Measurements from ENCODE around the gene MTCH1. TPM values are rescaled to one million over a fixed set of nuclear protein-coding genes. Genes with fewer than 3 reads are reported as not detected.

Gene MTCH1
- total RNA-seq, 1 donor from 2014 or later: 120 TPM

DNA sequence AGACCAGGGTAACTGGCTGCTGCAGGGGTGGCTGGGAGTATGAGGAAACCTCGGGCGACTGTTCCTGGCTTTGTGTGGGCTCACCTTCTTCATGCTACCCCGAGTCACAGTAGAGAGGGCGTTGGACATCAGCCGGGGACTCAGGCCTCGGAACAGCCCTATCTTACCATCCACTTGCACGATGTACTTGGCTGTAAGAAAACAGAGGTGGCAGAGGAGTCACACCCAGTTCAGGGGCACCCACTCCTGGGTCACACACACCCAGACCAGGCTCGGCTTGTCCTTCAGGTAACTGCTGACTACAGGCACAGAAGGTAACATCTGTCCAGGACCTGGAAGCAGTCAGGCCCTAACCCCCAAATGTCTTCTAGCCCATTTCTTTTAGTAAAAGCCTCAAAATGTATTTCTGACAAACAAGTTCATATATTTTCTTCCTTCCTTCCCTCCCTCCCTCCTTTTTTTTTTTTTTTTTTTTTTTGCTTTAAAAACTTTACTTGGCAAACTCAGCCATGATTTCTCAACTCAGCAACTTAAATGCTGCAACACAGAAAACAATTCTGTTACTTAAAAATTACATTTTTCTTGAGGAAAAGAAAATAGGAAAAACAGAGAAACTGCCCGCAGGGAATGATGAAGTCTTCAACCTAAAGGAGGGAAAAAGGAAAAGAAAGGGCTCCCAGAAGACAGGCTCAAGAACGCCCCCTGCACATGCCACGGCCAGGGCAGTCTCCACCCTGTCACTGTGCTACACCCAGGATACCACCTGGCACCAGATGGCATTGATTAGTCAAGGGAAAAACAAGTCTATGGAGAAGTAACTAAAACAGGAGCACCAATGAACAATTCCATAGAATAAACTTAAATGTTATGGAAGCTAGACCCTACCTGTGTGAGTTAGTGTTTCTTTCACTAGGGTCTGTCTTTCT, 7.3 kb downstream of the MTCH1 start:
- Mint-ChIP-seq H3K27me3 (ENCODE audit: insufficient read depth) (no peaks in the 10 kb centered on the region), H3K4me3 (no peak overlapping the region), H3K4me1 (ENCODE audit: low read depth) (peaks cover 32% of the 10 kb centered on the region), H3K9me3 (no peaks in the 10 kb centered on the region), H3K27ac (peak overlapping the region; percentile 40), H3K36me3 (ENCODE audit: low read depth) (peaks cover 42% of the 10 kb centered on the region)
- no peak for DNase-seq (ENCODE audit: low spot score)
- intact Hi-C loops (cut with micrococcal nuclease): loop anchor here (1.0 kb wide), 4 partner anchors 40 to 232 kb away; partner anchors contain the start of gene C6orf89

- Mint-ChIP-seq H3K27ac (no peak overlapping the region), H3K9me3 (no peaks in the 10 kb centered on the region), H3K27me3 (ENCODE audit: insufficient read depth) (no peaks in the 10 kb centered on the region), H3K36me3 (ENCODE audit: low read depth) (peaks cover 51% of the 10 kb centered on the region), H3K4me3 (no peak overlapping the region), H3K4me1 (ENCODE audit: low read depth) (peaks cover 32% of the 10 kb centered on the region)
- no peak for DNase-seq (ENCODE audit: low spot score)
- intact Hi-C loops (cut with micrococcal nuclease): no loop called here
Measured at GRCh38 chr6:36977470-36977941, 8.5 kb downstream of the MTCH1 start.

DNA sequence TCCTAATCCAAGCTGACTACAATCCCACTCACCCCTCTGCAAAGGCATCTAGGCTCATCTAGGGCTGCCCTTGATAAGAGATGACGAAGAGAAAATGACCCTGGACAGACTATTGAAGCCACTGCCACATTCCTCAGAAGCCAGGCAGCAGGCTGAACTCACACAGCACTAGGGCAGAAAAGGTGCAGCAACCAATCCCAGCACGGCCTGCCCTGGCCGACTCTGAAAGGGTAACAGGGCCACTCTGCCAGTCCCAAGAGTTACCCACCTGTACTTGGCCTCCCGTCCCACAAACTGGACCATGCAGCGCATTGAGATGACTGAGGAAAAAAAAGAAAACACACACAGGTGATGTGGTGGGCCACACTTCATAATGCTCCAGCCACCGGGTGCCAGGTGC, 9.1 kb downstream of the MTCH1 start:
- H3K27me3 Mint-ChIP-seq (ENCODE audit: insufficient read depth): no peaks in the 10 kb centered on the region
- no peak overlapping the region for H3K4me3 Mint-ChIP-seq
- intact Hi-C loops (cut with micrococcal nuclease): no loop called here
- H3K4me1 Mint-ChIP-seq (ENCODE audit: low read depth): peaks cover 28% of the 10 kb centered on the region
- no peaks in the 10 kb centered on the region for H3K9me3 Mint-ChIP-seq
- no peak for DNase-seq (ENCODE audit: low spot score)
- no peak overlapping the region for H3K27ac Mint-ChIP-seq
- peaks cover 55% of the 10 kb centered on the region for H3K36me3 Mint-ChIP-seq (ENCODE audit: low read depth)

DNA sequence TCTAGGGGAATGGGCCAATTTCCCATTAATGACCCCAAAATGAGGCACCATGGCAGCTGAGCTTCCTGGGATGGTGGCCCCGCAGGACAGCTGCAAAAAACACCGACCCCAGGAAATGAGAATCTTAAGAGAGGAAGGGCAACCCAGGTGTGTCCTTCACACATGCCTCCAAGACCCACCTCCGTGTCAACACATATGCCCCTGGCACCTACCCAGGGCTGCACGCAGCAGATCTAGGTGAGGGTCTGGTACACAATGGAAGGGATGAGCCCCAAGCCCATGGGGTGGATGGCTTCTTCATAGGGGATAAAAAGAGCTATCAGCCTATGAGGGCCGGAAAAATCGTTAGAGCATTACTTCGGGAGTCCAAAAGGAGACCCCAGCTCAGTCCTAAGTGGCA, 9.5 kb downstream of the MTCH1 start:
- peaks cover 55% of the 10 kb centered on the region for H3K36me3 Mint-ChIP-seq (ENCODE audit: low read depth)
- H3K4me1 Mint-ChIP-seq (ENCODE audit: low read depth): peaks cover 24% of the 10 kb centered on the region
- H3K27me3 Mint-ChIP-seq (ENCODE audit: insufficient read depth): no peaks in the 10 kb centered on the region
- DNase-seq (ENCODE audit: low spot score): no peak
- intact Hi-C loops (cut with micrococcal nuclease): no loop called here
- H3K9me3 Mint-ChIP-seq: no peaks in the 10 kb centered on the region
- H3K4me3 Mint-ChIP-seq: no peak overlapping the region
- H3K27ac Mint-ChIP-seq: no peak overlapping the region

DNA sequence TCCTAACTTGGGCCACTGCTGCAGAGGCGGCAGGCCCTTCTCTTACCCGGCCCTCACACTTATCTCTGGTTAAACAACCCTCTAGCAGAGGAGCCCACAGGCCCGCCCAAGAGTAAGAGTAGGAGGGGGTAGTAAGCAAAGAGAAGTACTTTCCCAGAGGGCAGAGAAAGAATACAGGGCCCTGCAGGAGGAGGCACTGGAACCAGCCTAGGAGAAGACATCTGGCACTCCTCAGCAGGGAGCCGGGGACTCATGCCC, 10.1 kb downstream of the MTCH1 start:
- Mint-ChIP-seq H3K9me3 (no peaks in the 10 kb centered on the region), H3K27me3 (ENCODE audit: insufficient read depth) (no peaks in the 10 kb centered on the region), H3K4me3 (no peak overlapping the region), H3K4me1 (ENCODE audit: low read depth) (peaks cover 20% of the 10 kb centered on the region), H3K36me3 (ENCODE audit: low read depth) (peaks cover 57% of the 10 kb centered on the region), H3K27ac (no peak overlapping the region)
- intact Hi-C loops (cut with micrococcal nuclease): no loop called here
- no peak for DNase-seq (ENCODE audit: low spot score)

- no peak overlapping the region for H3K27ac Mint-ChIP-seq
- no peak overlapping the region for H3K4me3 Mint-ChIP-seq
- intact Hi-C loops (cut with micrococcal nuclease): no loop called here
- peaks cover 54% of the 10 kb centered on the region for H3K36me3 Mint-ChIP-seq (ENCODE audit: low read depth)
- peaks cover 15% of the 10 kb centered on the region for H3K4me1 Mint-ChIP-seq (ENCODE audit: low read depth)
- no peaks in the 10 kb centered on the region for H3K9me3 Mint-ChIP-seq
- no peaks in the 10 kb centered on the region for H3K27me3 Mint-ChIP-seq (ENCODE audit: insufficient read depth)
- DNase-seq (ENCODE audit: low spot score): no peak
Measured at GRCh38 chr6:36975231-36976006, 10.6 kb downstream of the MTCH1 start.

DNA sequence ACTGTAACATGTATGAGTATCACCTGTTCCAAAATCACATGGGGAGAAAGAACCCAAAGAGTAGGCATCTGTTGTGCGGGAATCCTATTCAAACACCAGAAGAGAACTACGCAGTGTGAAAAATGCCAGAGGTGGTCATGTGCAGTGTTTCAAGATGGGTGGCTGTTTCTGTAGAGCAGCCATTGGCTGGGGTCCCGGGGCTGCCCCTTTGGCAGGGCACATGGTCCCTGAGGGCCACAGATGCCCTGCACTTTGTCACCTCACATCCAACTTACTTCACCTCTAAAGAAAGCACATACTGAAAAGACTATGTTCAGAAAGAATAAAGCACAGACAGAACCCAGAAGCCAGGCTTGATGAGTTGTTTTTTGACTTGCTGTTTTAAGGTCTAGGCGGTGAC, 12.3 kb downstream of the MTCH1 start:
- Mint-ChIP-seq H3K27me3 (ENCODE audit: insufficient read depth) (no peaks in the 10 kb centered on the region), H3K4me3 (no peak overlapping the region), H3K27ac (no peak overlapping the region), H3K36me3 (ENCODE audit: low read depth) (peaks cover 52% of the 10 kb centered on the region), H3K4me1 (ENCODE audit: low read depth) (no peaks in the 10 kb centered on the region), H3K9me3 (no peaks in the 10 kb centered on the region)
- DNase-seq (ENCODE audit: low spot score): no peak
- intact Hi-C loops (cut with micrococcal nuclease): no loop called here

GRCh38 chr6:36973190-36973589, 12.8 kb downstream of the MTCH1 start:
- H3K36me3 Mint-ChIP-seq (ENCODE audit: low read depth): peaks cover 55% of the 10 kb centered on the region
- no peak overlapping the region for H3K27ac Mint-ChIP-seq
- H3K4me3 Mint-ChIP-seq: no peak overlapping the region
- H3K9me3 Mint-ChIP-seq: no peaks in the 10 kb centered on the region
- no peak for DNase-seq (ENCODE audit: low spot score)
- intact Hi-C loops (cut with micrococcal nuclease): no loop called here
- no peaks in the 10 kb centered on the region for H3K27me3 Mint-ChIP-seq (ENCODE audit: insufficient read depth)
- H3K4me1 Mint-ChIP-seq (ENCODE audit: low read depth): no peaks in the 10 kb centered on the region

- Mint-ChIP-seq H3K4me1 (ENCODE audit: low read depth) (no peaks in the 10 kb centered on the region), H3K36me3 (ENCODE audit: low read depth) (peaks cover 52% of the 10 kb centered on the region), H3K4me3 (no peak overlapping the region), H3K27me3 (ENCODE audit: insufficient read depth) (no peaks in the 10 kb centered on the region), H3K9me3 (no peaks in the 10 kb centered on the region), H3K27ac (peak overlapping the region; percentile 34)
- no peak for DNase-seq (ENCODE audit: low spot score)
- intact Hi-C loops (cut with micrococcal nuclease): no loop called here
Measured at GRCh38 chr6:36971921-36972673, 13.9 kb downstream of the MTCH1 start.

GRCh38 chr6:36970892-36971842, 14.8 kb downstream of the MTCH1 start:
- peak overlapping the region; percentile 34 for H3K27ac Mint-ChIP-seq
- H3K36me3 Mint-ChIP-seq (ENCODE audit: low read depth): peaks cover 52% of the 10 kb centered on the region
- H3K4me1 Mint-ChIP-seq (ENCODE audit: low read depth): no peaks in the 10 kb centered on the region

GRCh38 chr6:36969988-36970891, 15.8 kb downstream of the MTCH1 start:
- H3K9me3 Mint-ChIP-seq: no peaks in the 10 kb centered on the region
- H3K27ac Mint-ChIP-seq: no peak overlapping the region
- H3K36me3 Mint-ChIP-seq (ENCODE audit: low read depth): peaks cover 49% of the 10 kb centered on the region
- intact Hi-C loops (cut with micrococcal nuclease): no loop called here
- H3K27me3 Mint-ChIP-seq (ENCODE audit: insufficient read depth): no peaks in the 10 kb centered on the region
- H3K4me3 Mint-ChIP-seq: no peak overlapping the region
- H3K4me1 Mint-ChIP-seq (ENCODE audit: low read depth): no peaks in the 10 kb centered on the region
- DNase-seq (ENCODE audit: low spot score): no peak

More at GRCh38 chr6:36970892-36971842, 14.8 kb downstream of the MTCH1 start:
- no peak overlapping the region for H3K4me3 Mint-ChIP-seq
- intact Hi-C loops (cut with micrococcal nuclease): no loop called here
- DNase-seq (ENCODE audit: low spot score): no peak
- H3K27me3 Mint-ChIP-seq (ENCODE audit: insufficient read depth): no peaks in the 10 kb centered on the region
- no peaks in the 10 kb centered on the region for H3K9me3 Mint-ChIP-seq

All from activated T-helper 1 cell treated with anti-CD3 and anti-CD28 coated beads, Interleukin-12 subunit alpha, Interleukin-12 subunit beta, Interleukin-2, Interleukin-4 antibody, amounts not matched to agents 30 ng/mL and 10 ng/mL and 1 ng/mL, durations not matched to agents 14 hours and 24 hours and 36 hours (primary cell).